Right cardiac atrium (tissue), 5 donors: Measurements from ENCODE around the gene GALNTL6. TPM values are rescaled to one million over a fixed set of nuclear protein-coding genes. Genes with fewer than 3 reads are reported as not detected.

ENCODE experiments used
- ATAC-seq, 2 donors: fragments of 200-7000 bp; cut with Tn5 transposase; one replicate each; pipeline versions ENCODE4 v1.8.0 to v1.9.1; 2020; ENCODE audit warnings: moderate library complexity in 2 of 2, mild to moderate bottlenecking in 1 of 2
- DNase-seq, 3 donors: peaks; one replicate each; pipeline ENCODE4 v3.0.0-alpha.2; 2020
- H3K27ac ChIP-seq: one replicate; pipeline ENCODE4 v1.5.1; 2013; ENCODE audit warnings: mild to moderate bottlenecking, low read length, control low read depth, moderate library complexity
- H3K27me3 ChIP-seq: one replicate; pipeline ENCODE4 v1.6.1; 2013; ENCODE audit not compliant: control insufficient read depth, insufficient read depth
- H3K4me1 ChIP-seq: one replicate; pipeline ENCODE4 v1.6.1; 2013; ENCODE audit warnings: low read length; ENCODE audit not compliant: control insufficient read depth, insufficient read depth
- H3K4me3 ChIP-seq: one replicate; pipeline ENCODE4 v1.5.1; 2013; ENCODE audit warnings: low read length, control low read depth
- H3K9me3 ChIP-seq: one replicate; pipeline ENCODE4 v1.6.1; 2013; ENCODE audit warnings: low read length; ENCODE audit not compliant: control insufficient read depth
- WGBS: extraction: QIAGEN DNeasy Blood & Tissue Kit; methylation state at CpG from one replicate; pipeline ENCODE4 v1.1.7; 2013; 5-methylcytosine and 5-hydroxymethylcytosine counted together
- intact Hi-C, 4 donors: fragments of 100-400 bp; cut with DNase I; formaldehyde crosslinking; loops; one replicate each; pipeline versions ENCODE4 v1.11.0 to v1.14.0; 2022 to 2023
- polyA plus RNA-seq: library from polyadenylated mRNA; stranded (reverse); fragments of 200-250 nt; gene quantifications from one replicate; pipeline ENCODE4 v1.2.3, GENCODE V29; 2013
- total RNA-seq, 4 donors: library from RNA; stranded (reverse); fragmentation: NEBNext Ultra II Directional; extraction: Animal tissue kit (Norgen Biotek cat#: 25700); gene quantifications; one replicate each; pipeline ENCODE4 v1.2.1, GENCODE V29; 2021
- donor health status: healthy with polysubstance abuse.
- donor health status: DM: no; HTN: yes; CAD: no.
- donor health status: DM: no; HTN: no; CAD: no.
- donor health status: DM: no; HTN: yes; CAD: no; lungs with severe emphysema.
- donor health status: DM: yes; HTN: yes; CAD: no.

Gene GALNTL6
- total and polyA plus RNA-seq, 5 donors: not detected

DNA sequence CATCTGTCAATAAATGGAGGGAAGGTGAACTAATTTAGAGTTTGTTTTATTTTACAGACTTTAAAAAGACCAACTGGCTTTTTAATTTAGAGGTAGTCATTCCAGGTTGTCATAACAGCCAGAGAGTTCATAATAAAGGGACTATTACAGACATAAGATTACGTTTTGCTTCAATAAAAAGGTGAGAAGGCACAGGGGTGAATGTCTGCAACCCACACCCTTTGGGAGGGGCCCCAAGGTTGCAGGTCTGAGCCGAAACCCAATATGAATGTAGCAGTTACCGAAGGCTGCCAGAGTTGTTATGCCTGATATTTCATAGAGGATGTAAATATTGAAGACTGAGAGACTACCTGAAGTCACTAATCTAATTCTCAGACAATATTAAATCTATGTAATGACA lies 1025.7 kb downstream of the GALNTL6 start:
- DNase-seq (no peak), ATAC-seq (no peak)
- Histone ChIP-seq H3K27ac (no peak overlapping the region), H3K4me1 (no peaks in the 10 kb centered on the region), H3K4me3 (no peak overlapping the region), H3K27me3 (no peaks in the 10 kb centered on the region), H3K9me3 (no peaks in the 10 kb centered on the region)
- WGBS: 79% methylated on average over 3 of the region's 3 CpGs
- intact Hi-C loops: no loop called here

- no peak overlapping the region for H3K4me3 ChIP-seq
- DNase-seq: no peak
- no peak overlapping the region for H3K27ac ChIP-seq
- intact Hi-C loops: no loop called here
- no peaks in the 10 kb centered on the region for H3K9me3 ChIP-seq
- H3K27me3 ChIP-seq: no peaks in the 10 kb centered on the region
- no peak for ATAC-seq
- no peaks in the 10 kb centered on the region for H3K4me1 ChIP-seq
- WGBS: 82% methylated on average over 4 of the region's 4 CpGs
Observed at GRCh38 chr4:172842779-172843178, 1029.6 kb downstream of the GALNTL6 start.

- ATAC-seq (no peak), DNase-seq (no peak)
- H3K9me3 ChIP-seq: no peaks in the 10 kb centered on the region
- 75% methylated on average over 4 of the region's 4 CpGs for WGBS
- intact Hi-C loops: no loop called here
- no peaks in the 10 kb centered on the region for H3K27me3 ChIP-seq
- no peaks in the 10 kb centered on the region for H3K4me1 ChIP-seq
- no peak overlapping the region for H3K4me3 ChIP-seq
- H3K27ac ChIP-seq: no peak overlapping the region
Observed at GRCh38 chr4:172843192-172843591, 1030.0 kb downstream of the GALNTL6 start.

DNA sequence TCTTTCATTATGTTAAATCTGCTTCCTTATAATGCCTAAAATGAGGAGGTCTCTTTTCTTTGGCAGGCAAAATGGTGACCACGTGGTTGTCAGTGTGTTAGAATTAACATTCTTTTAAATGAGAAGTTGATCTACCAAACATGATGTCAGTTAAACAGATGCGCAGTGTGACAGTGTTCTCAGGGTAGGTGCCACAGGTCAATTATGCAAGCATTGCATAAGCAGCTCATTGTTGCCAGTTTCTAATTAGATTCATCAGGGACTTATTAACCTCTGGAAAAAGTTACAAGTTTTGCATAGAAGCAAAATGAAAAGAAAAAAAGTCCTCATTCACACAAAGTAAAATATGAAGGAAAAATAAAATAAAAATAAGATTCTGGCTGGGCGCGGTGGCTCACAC lies 1031.4 kb downstream of the GALNTL6 start:
- ATAC-seq: no peak
- 87% methylated on average over 4 of the region's 4 CpGs for WGBS

GRCh38 chr4:172845281-172845680 lies 1032.1 kb downstream of the GALNTL6 start:
- ATAC-seq: no peak
- intact Hi-C loops: no loop called here
- H3K4me3 ChIP-seq: no peak overlapping the region
- H3K9me3 ChIP-seq: no peaks in the 10 kb centered on the region
- no peak for DNase-seq
- H3K4me1 ChIP-seq: no peaks in the 10 kb centered on the region
- WGBS: 66% methylated on average over 3 of the region's 3 CpGs
- H3K27me3 ChIP-seq: no peaks in the 10 kb centered on the region
- H3K27ac ChIP-seq: no peak overlapping the region

More for the DNA sequence above, 1031.4 kb downstream of the GALNTL6 start:
- no peak overlapping the region for H3K4me3 ChIP-seq
- H3K4me1 ChIP-seq: no peaks in the 10 kb centered on the region
- no peaks in the 10 kb centered on the region for H3K27me3 ChIP-seq
- no peak overlapping the region for H3K27ac ChIP-seq
- no peak for DNase-seq
- intact Hi-C loops: no loop called here
- H3K9me3 ChIP-seq: no peaks in the 10 kb centered on the region

DNA sequence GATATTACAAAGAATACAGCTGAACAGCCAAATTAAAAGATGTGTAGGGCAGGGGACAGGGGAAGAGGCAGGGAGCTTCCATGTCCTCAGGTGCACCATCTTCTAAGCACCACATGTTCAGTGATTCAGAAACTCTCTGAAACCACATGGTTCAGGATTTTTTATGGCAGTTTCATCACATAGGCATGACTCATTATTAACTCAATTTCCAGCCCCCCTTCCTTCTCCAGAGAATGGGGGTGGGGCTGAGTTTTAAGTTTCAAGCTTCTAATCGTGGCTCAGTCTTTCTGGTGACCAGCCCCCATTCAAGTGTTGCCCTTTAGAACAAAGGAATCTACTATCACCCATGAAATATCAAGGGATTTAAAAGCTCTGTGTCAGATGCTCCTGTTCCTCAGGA lies 1037.6 kb downstream of the GALNTL6 start:
- intact Hi-C loops: no loop called here
- no peak for DNase-seq
- H3K27ac ChIP-seq: no peak overlapping the region
- WGBS: 29% methylated on average over 1 of the region's 1 CpG
- ATAC-seq: no peak
- H3K9me3 ChIP-seq: no peaks in the 10 kb centered on the region
- no peaks in the 10 kb centered on the region for H3K4me1 ChIP-seq
- H3K27me3 ChIP-seq: no peaks in the 10 kb centered on the region
- no peak overlapping the region for H3K4me3 ChIP-seq

GRCh38 chr4:172851534-172851933 lies 1038.3 kb downstream of the GALNTL6 start:
- H3K9me3 ChIP-seq: no peaks in the 10 kb centered on the region
- no peak overlapping the region for H3K27ac ChIP-seq
- H3K27me3 ChIP-seq: no peaks in the 10 kb centered on the region
- intact Hi-C loops: no loop called here
- H3K4me3 ChIP-seq: no peak overlapping the region
- DNase-seq: no peak
- H3K4me1 ChIP-seq: no peaks in the 10 kb centered on the region
- no peak for ATAC-seq
- WGBS: 26% methylated on average over 1 of the region's 1 CpG

DNA sequence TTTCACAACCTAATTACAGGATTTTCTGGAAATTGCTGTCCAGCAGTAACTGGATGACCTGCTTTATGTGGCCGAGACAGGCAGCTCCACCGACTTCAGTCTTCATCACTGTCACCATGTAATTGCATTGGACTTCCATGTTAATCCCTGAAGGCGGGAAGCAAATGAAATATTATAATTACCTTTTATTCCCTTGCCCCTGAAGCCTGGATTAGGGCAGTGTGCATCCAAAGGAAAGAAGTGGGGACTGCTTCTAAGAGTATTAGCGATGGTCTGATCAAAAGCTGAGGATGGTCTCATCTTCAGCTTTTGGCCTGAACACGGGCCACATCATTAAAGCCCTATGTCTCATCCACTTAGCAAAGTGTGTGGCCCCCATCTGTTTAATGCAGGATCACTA lies 1043.8 kb downstream of the GALNTL6 start:
- no peak overlapping the region for H3K27ac ChIP-seq
- DNase-seq (no peak), ATAC-seq (no peak)
- no peaks in the 10 kb centered on the region for H3K27me3 ChIP-seq
- 90% methylated on average over 5 of the region's 5 CpGs for WGBS
- intact Hi-C loops: no loop called here
- H3K9me3 ChIP-seq: no peaks in the 10 kb centered on the region
- H3K4me3 ChIP-seq: no peak overlapping the region
- no peaks in the 10 kb centered on the region for H3K4me1 ChIP-seq

GRCh38 chr4:172858731-172859230 lies 1045.6 kb downstream of the GALNTL6 start:
- ATAC-seq: no peak
- intact Hi-C loops: no loop called here
- Histone ChIP-seq H3K9me3 (no peaks in the 10 kb centered on the region), H3K4me3 (no peak overlapping the region), H3K27me3 (no peaks in the 10 kb centered on the region), H3K4me1 (no peaks in the 10 kb centered on the region), H3K27ac (no peak overlapping the region)
- 55% methylated on average over 3 of the region's 3 CpGs for WGBS
- no peak for DNase-seq

DNA sequence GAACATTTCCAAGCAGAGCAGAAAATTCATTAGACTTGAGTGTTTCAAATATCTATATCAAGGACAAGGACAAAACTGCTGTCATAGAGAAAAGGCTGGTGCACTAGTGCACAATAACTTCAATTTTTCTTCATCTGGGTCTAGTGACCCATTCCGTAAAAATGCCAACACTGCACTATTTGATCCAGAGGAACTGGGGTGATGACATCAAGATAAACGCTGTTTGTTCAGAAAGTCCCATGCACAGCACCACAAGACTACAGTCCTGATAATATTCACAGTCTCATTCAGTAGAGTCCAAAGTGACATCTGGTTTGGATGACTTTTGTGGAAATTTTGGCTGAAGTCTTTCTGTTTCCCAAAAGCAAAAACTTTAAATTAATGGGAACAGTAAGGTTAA lies 1051.9 kb downstream of the GALNTL6 start:
- WGBS: 38% methylated on average over 2 of the region's 2 CpGs
- intact Hi-C loops: no loop called here

DNA sequence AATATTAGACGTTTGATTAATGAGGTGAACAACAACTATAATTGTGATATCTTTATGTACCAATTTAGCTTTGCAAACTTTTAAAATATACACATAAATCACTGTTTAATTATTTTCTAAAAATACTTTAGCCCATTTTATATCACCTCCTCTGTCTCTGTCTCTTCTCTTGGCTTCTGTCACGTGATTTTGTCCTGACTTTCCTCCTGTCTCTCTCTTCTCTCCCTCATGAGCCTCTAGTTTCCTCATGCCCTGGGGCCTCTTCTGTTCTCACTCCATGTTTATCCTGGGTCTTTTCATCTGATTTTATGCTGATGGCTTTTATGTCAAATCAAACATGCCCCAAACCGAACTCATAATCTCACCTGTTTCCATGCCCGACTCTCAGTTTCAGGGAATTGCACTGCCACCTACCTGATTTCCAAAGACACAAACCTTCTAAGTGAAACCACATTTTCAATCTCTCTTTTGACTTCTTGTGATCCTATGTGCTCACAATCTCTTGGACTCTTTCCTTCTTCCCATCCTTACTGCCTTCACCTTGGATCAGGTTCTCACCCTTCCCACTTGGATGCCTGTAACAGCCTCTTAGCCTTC lies 1052.4 kb downstream of the GALNTL6 start:
- Histone ChIP-seq H3K9me3 (no peaks in the 10 kb centered on the region), H3K27ac (no peak overlapping the region), H3K4me3 (no peak overlapping the region), H3K27me3 (no peaks in the 10 kb centered on the region), H3K4me1 (no peaks in the 10 kb centered on the region)
- no peak for ATAC-seq
- no peak for DNase-seq
- WGBS: 57% methylated on average over 4 of the region's 4 CpGs
- intact Hi-C loops: no loop called here

More for the DNA sequence above, 1051.9 kb downstream of the GALNTL6 start:
- DNase-seq: no peak
- H3K4me3 ChIP-seq: no peak overlapping the region
- H3K4me1 ChIP-seq: no peaks in the 10 kb centered on the region
- H3K9me3 ChIP-seq: no peaks in the 10 kb centered on the region
- no peaks in the 10 kb centered on the region for H3K27me3 ChIP-seq
- no peak overlapping the region for H3K27ac ChIP-seq
- ATAC-seq: no peak

DNA sequence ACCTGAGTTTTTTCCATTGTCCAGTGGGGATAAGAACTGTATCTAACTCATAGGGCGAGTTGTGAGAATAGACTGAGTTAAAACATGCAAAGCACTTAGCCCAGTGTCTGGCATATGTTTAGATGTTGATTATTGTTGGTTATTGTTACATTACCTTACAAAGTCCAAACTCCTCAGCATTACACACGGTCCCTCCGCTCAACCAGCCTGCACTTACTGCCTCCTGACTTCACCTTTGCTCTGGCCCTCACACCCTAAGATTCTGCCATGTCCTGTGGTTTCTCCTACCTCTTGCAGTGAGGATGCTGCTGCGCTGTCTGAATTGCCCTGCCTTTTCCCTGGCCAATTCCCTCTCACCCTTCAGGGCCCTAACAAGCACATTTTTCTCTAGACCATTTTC lies 1053.2 kb downstream of the GALNTL6 start:
- DNase-seq (no peak), ATAC-seq (no peak)
- 82% methylated on average over 4 of the region's 4 CpGs for WGBS
- Histone ChIP-seq H3K9me3 (no peaks in the 10 kb centered on the region), H3K27ac (no peak overlapping the region), H3K4me1 (no peaks in the 10 kb centered on the region), H3K27me3 (no peaks in the 10 kb centered on the region), H3K4me3 (no peak overlapping the region)
- intact Hi-C loops: no loop called here
